Measurements from ENCODE around the gene SLC35F4. TPM values are rescaled to one million over a fixed set of nuclear protein-coding genes. Genes with fewer than 3 reads are reported as not detected.

SLC35F4 gene
- total RNA-seq, 4 donors from 2014 or later = 0.88 to 2.3 TPM; not detected in 2

DNA sequence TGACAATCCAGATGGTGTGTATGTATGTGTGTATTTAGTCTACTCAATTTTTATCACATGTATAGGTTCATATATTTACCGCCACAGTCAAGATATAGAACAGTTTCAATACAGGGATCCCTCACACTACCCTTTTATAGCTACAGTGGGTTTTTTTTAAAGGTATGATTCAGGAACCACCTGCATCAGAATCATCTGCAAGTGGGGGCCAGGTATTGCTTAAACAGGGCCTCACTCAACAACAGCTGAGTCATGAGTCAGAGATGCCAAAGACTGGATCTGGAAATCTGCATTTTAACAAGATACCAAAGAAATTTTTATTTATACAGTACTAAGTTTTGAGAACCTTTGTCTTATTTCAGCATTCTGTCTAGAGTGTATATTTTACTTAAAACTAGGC is 117.6 kb downstream of the SLC35F4 start:
- intact Hi-C loops (cut with DNase I; ENCODE audit: low total_unique reads) = no loop called here
- Histone ChIP-seq H3K27me3 (no peaks in the 10 kb centered on the region), H3K4me3 (no peak overlapping the region), H3K4me1 (no peaks in the 10 kb centered on the region), H3K9me3 (no peaks in the 10 kb centered on the region), H3K36me3 (no peaks in the 10 kb centered on the region), H3K27ac (no peak overlapping the region)
- TF ChIP-seq, protein P1, sequence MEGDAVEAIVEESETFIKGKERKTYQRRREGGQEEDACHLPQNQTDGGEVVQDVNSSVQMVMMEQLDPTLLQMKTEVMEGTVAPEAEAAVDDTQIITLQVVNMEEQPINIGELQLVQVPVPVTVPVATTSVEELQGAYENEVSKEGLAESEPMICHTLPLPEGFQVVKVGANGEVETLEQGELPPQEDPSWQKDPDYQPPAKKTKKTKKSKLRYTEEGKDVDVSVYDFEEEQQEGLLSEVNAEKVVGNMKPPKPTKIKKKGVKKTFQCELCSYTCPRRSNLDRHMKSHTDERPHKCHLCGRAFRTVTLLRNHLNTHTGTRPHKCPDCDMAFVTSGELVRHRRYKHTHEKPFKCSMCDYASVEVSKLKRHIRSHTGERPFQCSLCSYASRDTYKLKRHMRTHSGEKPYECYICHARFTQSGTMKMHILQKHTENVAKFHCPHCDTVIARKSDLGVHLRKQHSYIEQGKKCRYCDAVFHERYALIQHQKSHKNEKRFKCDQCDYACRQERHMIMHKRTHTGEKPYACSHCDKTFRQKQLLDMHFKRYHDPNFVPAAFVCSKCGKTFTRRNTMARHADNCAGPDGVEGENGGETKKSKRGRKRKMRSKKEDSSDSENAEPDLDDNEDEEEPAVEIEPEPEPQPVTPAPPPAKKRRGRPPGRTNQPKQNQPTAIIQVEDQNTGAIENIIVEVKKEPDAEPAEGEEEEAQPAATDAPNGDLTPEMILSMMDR (IDR thresholded peaks at IDR 0.05) = no peak
- no peak for TF ChIP-seq POLR2A (IDR thresholded peaks at IDR 0.05)
- DNase-seq = no peak

DNA sequence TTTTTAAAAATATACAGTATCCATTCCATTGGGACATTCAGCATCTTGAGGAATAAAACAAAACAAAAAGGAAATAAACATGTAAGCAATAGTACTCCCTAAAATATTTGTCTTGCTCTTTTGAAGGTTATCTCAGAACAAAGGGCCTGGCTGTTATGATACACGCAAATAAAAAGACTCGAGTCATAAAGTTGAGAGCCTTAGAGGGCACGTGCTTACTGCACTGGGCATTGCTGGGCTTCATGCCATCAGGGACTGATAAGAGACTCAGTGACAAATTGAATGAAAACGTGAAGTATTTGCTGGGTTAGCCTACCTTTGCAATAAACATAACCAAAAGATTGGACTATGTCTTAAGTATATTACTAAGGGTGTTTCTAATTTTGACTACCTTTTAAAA is 118.9 kb downstream of the SLC35F4 start:
- DNase-seq = no peak
- Histone ChIP-seq H3K36me3 (no peaks in the 10 kb centered on the region), H3K27ac (no peak overlapping the region), H3K4me3 (no peak overlapping the region), H3K9me3 (no peaks in the 10 kb centered on the region), H3K27me3 (no peaks in the 10 kb centered on the region), H3K4me1 (no peaks in the 10 kb centered on the region)
- intact Hi-C loops (cut with DNase I; ENCODE audit: low total_unique reads) = no loop called here
- TF ChIP-seq POLR2A (IDR thresholded peaks at IDR 0.05) = no peak
- TF ChIP-seq, protein P1 (IDR thresholded peaks at IDR 0.05) = no peak

DNA sequence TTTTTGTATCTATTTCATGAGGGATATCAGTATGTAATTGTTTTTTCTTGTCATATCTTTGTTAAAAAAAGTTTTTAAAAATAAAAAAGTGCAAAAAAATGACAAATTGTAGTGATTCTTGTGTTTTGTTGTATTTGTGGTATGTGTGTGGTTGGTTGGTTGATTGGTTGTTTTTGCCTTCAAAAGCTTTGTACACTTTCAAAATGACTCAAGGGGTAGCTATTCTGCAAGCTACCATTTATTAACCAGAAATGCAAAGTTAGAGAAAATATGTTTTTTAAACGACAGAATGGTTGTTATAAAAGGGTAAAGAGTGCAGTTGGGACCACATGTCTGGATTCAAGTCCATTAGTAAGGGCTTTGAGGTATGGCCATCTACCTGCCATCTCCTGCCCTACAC is 119.3 kb downstream of the SLC35F4 start:
- Histone ChIP-seq H3K36me3 (no peaks in the 10 kb centered on the region), H3K27ac (no peak overlapping the region), H3K27me3 (no peaks in the 10 kb centered on the region), H3K9me3 (no peaks in the 10 kb centered on the region), H3K4me3 (no peak overlapping the region), H3K4me1 (no peaks in the 10 kb centered on the region)
- intact Hi-C loops (cut with DNase I; ENCODE audit: low total_unique reads) = no loop called here
- DNase-seq = no peak
- no peak for TF ChIP-seq POLR2A (IDR thresholded peaks at IDR 0.05)
- TF ChIP-seq, protein P1 (IDR thresholded peaks at IDR 0.05) = no peak

DNA sequence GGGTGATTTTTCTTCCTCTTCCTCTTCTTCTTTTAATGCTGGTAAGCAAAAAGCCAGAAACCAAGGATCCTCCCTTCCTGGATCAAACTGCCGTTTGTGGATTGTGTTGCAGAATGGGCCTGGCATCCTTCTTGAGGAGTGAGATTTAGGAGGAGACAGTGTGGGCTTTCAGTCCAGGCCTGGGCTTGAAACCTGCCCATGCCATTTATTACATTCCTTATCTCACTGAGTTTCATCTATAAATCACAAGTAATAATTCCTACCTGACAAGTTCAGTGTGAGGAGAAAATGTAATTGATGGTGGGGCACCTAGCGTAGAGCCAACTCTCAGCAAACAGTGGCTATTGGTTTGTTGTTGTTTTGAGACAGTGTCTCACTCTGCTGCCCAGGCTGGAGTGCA is 126.4 kb downstream of the SLC35F4 start:
- Histone ChIP-seq H3K36me3 (no peaks in the 10 kb centered on the region), H3K4me3 (no peak overlapping the region), H3K4me1 (no peaks in the 10 kb centered on the region), H3K9me3 (no peaks in the 10 kb centered on the region), H3K27me3 (no peaks in the 10 kb centered on the region), H3K27ac (no peak overlapping the region)
- TF ChIP-seq, protein P1 (IDR thresholded peaks at IDR 0.05) = no peak
- intact Hi-C loops (cut with DNase I; ENCODE audit: low total_unique reads) = no loop called here
- DNase-seq = no peak

DNA sequence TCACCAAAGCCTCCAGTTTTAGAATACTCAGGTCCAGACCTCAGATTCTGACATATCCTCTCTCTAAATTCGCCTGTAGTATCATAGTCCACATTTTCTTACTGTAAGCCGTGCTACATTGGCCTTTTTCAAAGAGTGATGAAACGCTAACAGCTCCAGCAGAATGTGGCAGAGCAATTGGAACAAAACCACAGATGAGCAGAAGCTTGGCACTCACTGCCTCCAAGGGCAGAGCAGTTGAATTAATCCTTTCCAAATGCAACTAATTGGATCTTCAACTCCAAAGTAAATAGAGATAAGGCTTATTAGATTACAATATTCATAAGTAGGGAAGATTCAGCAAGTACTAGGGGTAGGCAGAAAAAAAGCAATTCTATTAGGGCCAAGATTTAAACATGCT is 128.3 kb downstream of the SLC35F4 start:
- Histone ChIP-seq H3K9me3 (no peaks in the 10 kb centered on the region), H3K4me3 (no peak overlapping the region), H3K27me3 (no peaks in the 10 kb centered on the region), H3K36me3 (no peaks in the 10 kb centered on the region), H3K27ac (no peak overlapping the region), H3K4me1 (no peaks in the 10 kb centered on the region)
- no peak for DNase-seq
- TF ChIP-seq POLR2A (IDR thresholded peaks at IDR 0.05) = no peak
- TF ChIP-seq, protein P1 (IDR thresholded peaks at IDR 0.05) = no peak
- intact Hi-C loops (cut with DNase I; ENCODE audit: low total_unique reads) = no loop called here
